Keratinocyte (primary cell): ENCODE measurements around the gene LRRC58. TPM values are rescaled to one million over a fixed set of nuclear protein-coding genes. Genes with fewer than 3 reads are reported as not detected.

Experiments used
- DNase-seq: peaks from one replicate; pipeline ENCODE4 v3.0.0-alpha.2; 2011; ENCODE audit warnings: low read depth, missing footprints, low spot score
- FAIRE-seq: peaks from 2 replicates; lab custom pipeline; 2011; peaks lifted over from hg19 to GRCh38; lab: Jason Lieb, UNC
- H2AFZ ChIP-seq: 2 replicates; pipeline ENCODE4 v1.6.0; 2012; ENCODE audit warnings: low read length, control low read depth, inconsistent platforms; ENCODE audit not compliant: control insufficient read depth
- H3K27ac ChIP-seq: 2 replicates; pipeline ENCODE4 v1.5.1; 2011; ENCODE audit warnings: low read length; ENCODE audit not compliant: control insufficient read depth, insufficient read depth
- H3K27me3 ChIP-seq: 3 replicates; pipeline ENCODE4 v1.6.0; 2011; ENCODE audit warnings: low read length; ENCODE audit not compliant: control insufficient read depth, insufficient read depth; ENCODE audit errors: extremely low read depth
- H3K36me3 ChIP-seq, 2 experiments: 2 replicates in 1 of 2; 3 replicates in 1 of 2; pipeline ENCODE4 v1.5.1; 2011; ENCODE audit warnings: low read length in 2 of 2, mild to moderate bottlenecking in 1 of 2; ENCODE audit not compliant: control insufficient read depth in 2 of 2, insufficient read depth in 2 of 2; ENCODE audit errors: extremely low read depth in 1 of 2
- H3K4me1 ChIP-seq: 3 replicates; pipeline ENCODE4 v1.5.1; 2011; ENCODE audit warnings: low read length; ENCODE audit not compliant: control insufficient read depth, insufficient read depth; ENCODE audit errors: extremely low read depth
- H3K4me2 ChIP-seq: 3 replicates; pipeline ENCODE4 v1.6.0; 2011; ENCODE audit warnings: low read depth, low read length; ENCODE audit not compliant: control insufficient read depth, insufficient read depth; ENCODE audit errors: extremely low read depth
- H3K4me3 ChIP-seq, 3 experiments: fragments of 200-600 bp in 1 of 3; sonication (generic) in 1 of 3; 2 replicates in 2 of 3; 3 replicates in 1 of 3; pipeline ENCODE4 v1.5.1; 2011 to 2016; ENCODE audit warnings: low read length in 3 of 3, mild to moderate bottlenecking in 3 of 3, control low read depth in 2 of 3, inconsistent platforms in 1 of 3, low read depth in 1 of 3, mixed read lengths in 1 of 3, mixed run types in 1 of 3, moderate library complexity in 1 of 3; ENCODE audit not compliant: control insufficient read depth in 2 of 3, insufficient read depth in 2 of 3; ENCODE audit errors: extremely low read depth in 1 of 3
- H3K79me2 ChIP-seq: 2 replicates; pipeline ENCODE4 v1.6.0; 2012; ENCODE audit warnings: low read length; ENCODE audit not compliant: control insufficient read depth, insufficient read depth
- H3K9ac ChIP-seq: 3 replicates; pipeline ENCODE4 v1.6.0; 2011; ENCODE audit warnings: low read length; ENCODE audit not compliant: control insufficient read depth, insufficient read depth; ENCODE audit errors: extremely low read depth
- H3K9me1 ChIP-seq: 3 replicates; pipeline ENCODE4 v1.6.0; 2011; ENCODE audit warnings: low read length; ENCODE audit not compliant: control insufficient read depth, insufficient read depth; ENCODE audit errors: extremely low read depth
- H3K9me3 ChIP-seq: 2 replicates; pipeline ENCODE4 v1.5.1; 2012; ENCODE audit warnings: low read depth, low read length; ENCODE audit not compliant: control insufficient read depth
- H4K20me1 ChIP-seq: 3 replicates; pipeline ENCODE4 v1.6.0; 2011; ENCODE audit warnings: low read length; ENCODE audit not compliant: control insufficient read depth, insufficient read depth; ENCODE audit errors: extremely low read depth
- EZH2 ChIP-seq: IDR thresholded peaks from one replicate; pipeline ENCODE4 v1.6.1; 2012; ENCODE audit warnings: inconsistent platforms, mild to moderate bottlenecking, low read length, moderate library complexity
- dilution Hi-C: fragments of 300-500 bp; cut with MboI; formaldehyde crosslinking; loops from one replicate; pipeline ENCODE4 v1.7.0; 2020; ENCODE audit warnings: low sequenced_read_pairs; ENCODE audit not compliant: extremely low pct_ligation_motif_present
- polyA plus RNA-seq, 5 experiments: library from polyadenylated mRNA; depleted of rRNA in 3 of 5; stranded (reverse) in 3 of 5; stranded (forward) in 1 of 5; unstranded in 1 of 5; fragments of >200 nt; gene quantifications; 1 replicate in 1 of 5; 2 replicates in 3 of 5; 3 replicates in 1 of 5; pipeline versions ENCODE4 v1.2.1 to v1.2.3, GENCODE V29; 2011 to 2012; ENCODE audit warnings: missing spikeins in 2 of 5, low read depth in 1 of 5, low replicate concordance in 1 of 5
- TF ChIP-seq, protein P1 (sequence below), 3 experiments: IDR thresholded peaks in 1 of 3; conservative IDR thresholded peaks in 1 of 3; optimal IDR thresholded peaks in 1 of 3; 2 replicates in 2 of 3; 3 replicates in 1 of 3; pipeline versions ENCODE3 to v1.5.1; 2011; ENCODE audit warnings: low read length in 3 of 3, mild to moderate bottlenecking in 3 of 3, moderate library complexity in 2 of 3, control low read depth in 1 of 3, inconsistent platforms in 1 of 3; ENCODE audit not compliant: insufficient read depth in 2 of 3; ENCODE audit errors: extremely low read depth in 1 of 3

LRRC58 gene
- polyA plus RNA-seq, 1 donor (not counting 4 experiments of a cell fraction or from before 2014, with no cell fraction given): 17.4 TPM

DNA sequence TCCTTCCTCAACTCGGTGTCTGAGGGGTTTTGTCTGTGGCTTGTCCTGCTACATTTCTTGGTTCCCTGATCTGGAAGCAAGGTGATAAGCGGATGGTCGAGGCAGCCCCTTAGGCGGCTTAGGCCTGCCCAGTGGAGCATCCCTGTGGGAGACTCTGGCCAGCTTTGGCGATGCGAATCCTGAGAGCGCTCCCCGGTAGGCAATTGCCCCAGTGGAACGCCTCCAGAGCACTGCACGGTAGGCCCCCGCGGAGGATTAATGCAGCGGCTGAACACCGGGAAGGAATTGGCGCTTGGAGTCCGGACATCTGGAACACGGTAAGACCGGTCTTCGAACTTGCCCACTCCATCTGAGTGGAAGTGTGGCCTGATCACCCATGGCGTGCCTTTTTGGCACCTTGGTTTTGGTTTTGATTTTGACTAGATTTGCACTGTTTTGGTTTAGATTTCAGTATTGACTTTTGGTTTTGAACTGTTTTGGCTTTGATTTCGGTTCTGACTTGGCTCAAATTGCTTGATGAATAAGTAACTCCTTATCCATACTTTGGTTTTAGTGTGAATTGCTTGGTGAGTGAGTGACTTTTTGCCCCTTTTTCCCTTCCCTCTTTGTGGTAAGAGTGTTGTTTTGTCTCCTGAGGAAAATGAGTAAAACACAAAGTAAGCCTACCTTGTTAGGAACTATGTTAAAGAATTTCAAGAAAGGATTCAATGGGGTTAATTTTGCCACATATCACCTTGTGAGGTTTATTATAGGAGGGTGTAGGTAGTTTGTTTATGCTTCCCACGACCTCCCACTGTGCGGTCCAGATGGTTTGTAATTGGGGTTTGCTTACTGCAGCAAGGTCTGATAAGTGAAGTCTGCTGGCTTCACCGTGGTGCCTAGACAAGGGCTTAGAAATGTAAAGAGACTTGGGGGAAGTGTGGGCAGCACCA is 37.0 kb downstream of the LRRC58 start:
- no peak for DNase-seq
- H3K27ac ChIP-seq: no peak overlapping the region
- H2AFZ ChIP-seq: no peak overlapping the region
- FAIRE-seq: no peak
- dilution Hi-C loops: no loop called here
- H3K9me1 ChIP-seq: no peaks in the 10 kb centered on the region
- no peaks in the 10 kb centered on the region for H3K27me3 ChIP-seq
- no peak for TF ChIP-seq EZH2
- TF ChIP-seq, protein P1, sequence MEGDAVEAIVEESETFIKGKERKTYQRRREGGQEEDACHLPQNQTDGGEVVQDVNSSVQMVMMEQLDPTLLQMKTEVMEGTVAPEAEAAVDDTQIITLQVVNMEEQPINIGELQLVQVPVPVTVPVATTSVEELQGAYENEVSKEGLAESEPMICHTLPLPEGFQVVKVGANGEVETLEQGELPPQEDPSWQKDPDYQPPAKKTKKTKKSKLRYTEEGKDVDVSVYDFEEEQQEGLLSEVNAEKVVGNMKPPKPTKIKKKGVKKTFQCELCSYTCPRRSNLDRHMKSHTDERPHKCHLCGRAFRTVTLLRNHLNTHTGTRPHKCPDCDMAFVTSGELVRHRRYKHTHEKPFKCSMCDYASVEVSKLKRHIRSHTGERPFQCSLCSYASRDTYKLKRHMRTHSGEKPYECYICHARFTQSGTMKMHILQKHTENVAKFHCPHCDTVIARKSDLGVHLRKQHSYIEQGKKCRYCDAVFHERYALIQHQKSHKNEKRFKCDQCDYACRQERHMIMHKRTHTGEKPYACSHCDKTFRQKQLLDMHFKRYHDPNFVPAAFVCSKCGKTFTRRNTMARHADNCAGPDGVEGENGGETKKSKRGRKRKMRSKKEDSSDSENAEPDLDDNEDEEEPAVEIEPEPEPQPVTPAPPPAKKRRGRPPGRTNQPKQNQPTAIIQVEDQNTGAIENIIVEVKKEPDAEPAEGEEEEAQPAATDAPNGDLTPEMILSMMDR (optimal IDR thresholded peaks at IDR 0.05 in 1 of 3, IDR thresholded peaks at IDR 0.05 in 1 of 3, conservative IDR thresholded peaks at IDR 0.05 in 1 of 3; ENCODE audit: extremely low read depth in 1 of 3, insufficient read depth in 2 of 3, low read length in 3 of 3): no peak
- H4K20me1 ChIP-seq: no peaks in the 10 kb centered on the region
- H3K4me1 ChIP-seq: peaks cover 6% of the 10 kb centered on the region
- H3K36me3 ChIP-seq: no peaks in the 10 kb centered on the region
- no peak overlapping the region for H3K4me3 ChIP-seq
- no peak overlapping the region for H3K4me2 ChIP-seq
- no peaks in the 10 kb centered on the region for H3K79me2 ChIP-seq
- no peak overlapping the region for H3K9ac ChIP-seq
- H3K9me3 ChIP-seq: no peaks in the 10 kb centered on the region

DNA sequence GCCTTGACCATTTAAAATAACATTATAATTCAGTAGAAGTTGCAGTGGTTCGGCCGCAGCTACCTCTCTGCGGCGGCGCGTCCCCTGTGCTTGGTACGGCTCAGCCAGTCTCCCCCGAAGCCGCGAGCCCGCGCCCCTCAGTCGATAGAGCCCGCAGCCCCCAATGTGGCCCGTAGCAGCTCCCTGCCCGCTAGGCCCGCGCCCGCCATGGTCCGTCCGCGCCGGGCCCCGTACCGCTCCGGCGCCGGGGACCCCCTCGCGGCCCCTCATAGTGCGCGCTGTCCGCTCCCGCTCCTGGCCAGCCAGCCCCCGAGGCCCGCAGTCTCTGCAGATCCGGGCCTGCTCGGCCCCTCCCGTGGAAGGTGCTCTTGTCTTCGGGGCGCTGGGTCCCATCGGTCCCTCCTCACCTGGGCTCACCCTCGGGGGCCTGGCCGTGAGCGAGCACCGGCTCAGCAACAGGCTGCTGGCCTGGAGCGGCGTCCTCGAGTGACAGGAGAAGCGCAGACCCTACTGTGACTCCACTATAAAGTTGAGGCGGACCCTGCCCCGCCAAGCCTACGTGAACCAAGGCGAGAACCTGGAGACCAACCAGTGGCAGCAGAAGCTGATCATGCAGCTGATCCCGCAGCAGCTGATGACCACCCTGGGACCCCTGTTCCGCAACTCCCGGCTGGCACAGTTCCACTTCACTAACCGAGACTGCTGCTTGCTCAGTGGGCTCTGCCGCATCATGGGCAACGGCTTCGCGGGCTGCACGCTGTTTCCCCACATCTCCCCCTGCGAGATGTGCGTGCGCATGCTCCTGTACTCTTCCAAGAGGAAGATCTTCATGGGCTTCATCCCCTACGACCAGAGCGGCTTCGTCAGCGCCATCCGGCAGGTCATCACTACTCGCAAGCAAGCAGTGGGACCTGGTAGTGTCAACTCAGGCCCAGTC is 42.4 kb downstream of the LRRC58 start:
- no peaks in the 10 kb centered on the region for H3K79me2 ChIP-seq
- H3K27ac ChIP-seq: no peak overlapping the region
- no peaks in the 10 kb centered on the region for H4K20me1 ChIP-seq
- H3K9ac ChIP-seq: no peak overlapping the region
- FAIRE-seq (no peak), DNase-seq (no peak)
- dilution Hi-C loops: no loop called here
- no peak for TF ChIP-seq EZH2
- TF ChIP-seq, protein P1 (optimal IDR thresholded peaks at IDR 0.05 in 1 of 3, IDR thresholded peaks at IDR 0.05 in 1 of 3, conservative IDR thresholded peaks at IDR 0.05 in 1 of 3; ENCODE audit: extremely low read depth in 1 of 3, insufficient read depth in 2 of 3, low read length in 3 of 3): no peak
- no peak overlapping the region for H2AFZ ChIP-seq
- H3K4me1 ChIP-seq: peaks cover 6% of the 10 kb centered on the region
- no peaks in the 10 kb centered on the region for H3K36me3 ChIP-seq
- no peaks in the 10 kb centered on the region for H3K9me3 ChIP-seq
- H3K4me2 ChIP-seq: no peak overlapping the region
- no peaks in the 10 kb centered on the region for H3K9me1 ChIP-seq
- no peaks in the 10 kb centered on the region for H3K27me3 ChIP-seq
- no peak overlapping the region for H3K4me3 ChIP-seq
